NCI-H2029 treated with DMSO at 0.1 percent for 48 hours (cell line): ENCODE data around the gene IDH3A.

Experiments used
- DNase-seq: peaks from one replicate; lab custom pipeline; 2025; lab: John Stamatoyannopoulos, UW

IDH3A gene

DNA sequence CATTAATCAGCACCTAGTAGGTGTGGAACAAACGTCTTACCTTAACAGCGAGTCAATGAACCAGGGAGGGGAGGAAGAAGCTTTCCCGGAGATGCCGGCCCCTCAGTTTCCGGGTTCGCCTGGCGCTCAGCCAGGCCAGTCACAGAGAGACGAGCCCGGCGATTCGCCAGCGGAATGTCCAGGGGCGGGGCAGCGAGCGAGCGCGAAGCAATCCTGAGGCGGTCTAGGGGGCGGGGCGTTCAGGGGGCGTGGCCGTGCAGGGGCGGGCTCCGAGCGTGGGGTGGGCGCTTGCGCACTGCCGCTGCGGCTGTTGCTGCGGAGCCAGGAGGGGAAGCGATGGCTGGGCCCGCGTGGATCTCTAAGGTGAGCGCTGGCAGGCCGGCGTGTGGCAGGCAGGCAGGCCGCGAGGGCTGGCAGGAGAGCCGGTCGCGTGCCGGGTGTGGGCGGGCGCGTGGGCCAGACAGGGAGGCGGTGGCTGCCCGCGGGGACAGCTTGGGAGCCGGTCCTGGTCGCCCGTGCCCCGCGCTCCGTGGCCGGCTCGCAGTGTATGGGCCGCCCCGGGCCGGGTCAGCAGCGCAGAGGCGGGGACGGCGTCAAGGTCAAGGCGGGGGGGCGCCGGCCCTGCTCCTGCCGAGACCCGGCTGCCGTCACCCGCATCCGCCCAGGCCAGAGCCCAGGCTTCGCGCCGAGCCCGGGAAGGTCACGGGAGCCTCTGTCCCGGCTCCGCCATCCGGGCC, at the start of gene IDH3A:
TSS of gene IDH3A (plus strand) at position 295 of the 737 bp plus-strand sequence. CDS start at position 337, 42 bp downstream.
- DNase-seq = peak; percentile 54

- no peak for DNase-seq
These were observed 48.3 kb upstream of the IDH3A start for GRCh38 chr15:78100886-78101285.

DNA sequence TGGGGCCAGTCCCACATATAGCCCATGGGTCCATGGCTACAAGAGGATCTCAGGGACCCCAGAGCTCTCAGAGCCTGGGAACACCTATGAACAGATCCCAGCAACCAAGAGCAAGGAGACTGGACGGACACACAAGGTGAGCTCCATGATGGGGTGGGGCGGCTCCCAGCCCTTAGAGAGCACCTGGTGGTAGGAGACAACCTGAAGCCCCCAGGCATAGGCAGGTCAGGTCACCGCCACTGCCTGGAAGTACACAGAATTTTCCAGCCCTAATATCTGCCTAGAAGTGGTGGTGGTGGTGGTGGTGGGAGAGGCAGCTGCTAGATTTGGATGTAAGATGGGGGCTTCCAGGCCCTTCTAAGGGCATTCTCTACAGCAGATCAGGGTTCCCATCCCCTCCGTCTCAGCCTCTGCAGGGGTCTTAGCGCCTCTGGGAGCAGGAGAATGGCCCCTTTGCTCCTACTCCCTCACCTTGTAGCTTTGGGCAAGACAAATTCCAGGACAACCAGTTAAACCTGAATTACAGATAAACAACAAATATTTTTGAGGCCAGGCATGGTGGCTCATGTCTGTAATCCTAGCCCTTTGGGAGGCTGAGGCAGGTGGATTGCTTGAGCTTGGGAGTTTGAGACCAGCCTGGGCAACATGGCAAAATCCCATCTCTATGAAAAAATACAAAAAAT, 47.6 kb upstream of the IDH3A start:
- DNase-seq = no peak

DNA sequence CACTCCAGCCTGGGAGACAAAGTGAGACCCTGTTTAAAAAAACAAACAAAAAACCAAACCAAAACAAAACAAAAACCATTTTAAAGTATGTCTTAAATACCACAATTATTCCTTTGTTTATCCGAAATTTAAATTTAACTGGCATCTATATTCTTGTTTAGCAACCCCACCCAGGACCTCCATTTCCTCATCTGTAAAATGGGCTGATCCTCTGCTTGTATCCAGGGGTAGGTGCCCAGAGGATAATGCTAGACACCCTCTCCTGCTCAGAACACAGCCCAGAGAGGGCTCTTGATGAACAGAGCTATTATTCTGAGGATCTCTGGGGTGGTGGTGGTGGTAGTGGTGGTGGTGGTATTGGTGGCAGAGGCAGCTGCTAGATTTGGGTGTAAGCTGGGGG, 47.0 kb upstream of the IDH3A start:
- no peak for DNase-seq

GRCh38 chr15:78102741-78103140, 46.4 kb upstream of the IDH3A start:
- DNase-seq = no peak

DNA sequence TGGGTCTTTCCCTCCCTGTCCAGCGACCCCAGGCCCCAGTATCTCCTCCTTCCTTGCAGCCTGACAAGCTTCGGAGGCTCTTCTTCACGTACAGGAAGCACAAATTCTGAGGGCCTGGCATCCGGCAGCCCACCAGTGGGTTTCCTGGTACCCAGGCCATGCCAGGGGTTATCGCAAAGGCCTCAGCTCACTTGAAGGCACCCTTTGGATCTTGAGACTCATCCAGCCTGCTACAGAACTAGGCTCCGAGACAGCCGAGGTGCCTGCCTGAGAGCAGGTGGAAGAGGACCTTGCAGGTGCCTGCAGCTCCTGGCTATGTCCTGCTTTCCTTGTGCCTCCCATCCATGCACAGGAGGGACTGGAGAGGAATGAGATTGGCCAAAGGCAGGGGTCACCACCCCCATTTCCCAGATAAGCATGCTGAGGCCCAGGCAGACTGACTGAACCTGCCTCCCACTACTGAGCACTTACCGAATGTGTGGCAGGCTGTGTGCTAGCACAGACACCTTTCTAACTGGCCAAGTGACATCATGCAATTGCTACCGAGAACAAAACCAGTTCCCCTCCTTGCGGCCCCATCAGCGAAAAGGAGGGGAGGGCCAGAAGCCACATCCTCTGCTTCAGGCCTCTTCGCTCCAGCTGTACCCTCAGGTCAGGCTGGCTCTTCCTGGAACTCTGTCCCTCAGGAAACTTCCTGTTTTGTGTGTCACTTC, 45.6 kb upstream of the IDH3A start:
- DNase-seq = no peak

DNA sequence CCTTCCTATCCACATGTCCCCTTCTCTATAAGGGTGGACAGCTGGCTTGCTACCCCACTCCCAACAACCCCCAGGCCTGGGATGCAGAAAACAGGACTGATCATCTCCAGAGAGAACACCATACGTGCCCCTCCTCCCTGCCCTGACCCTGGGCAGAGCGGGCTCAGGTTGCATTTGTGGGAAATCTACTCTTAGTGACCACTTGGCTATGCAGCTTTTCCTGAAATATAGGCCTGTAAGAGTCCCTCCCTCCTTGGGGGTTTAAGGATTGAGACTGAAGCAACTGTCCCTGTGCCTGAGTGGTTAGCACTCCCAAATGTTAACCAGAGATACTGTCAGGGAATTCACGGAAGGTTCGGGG, 45.1 kb upstream of the IDH3A start:
- no peak for DNase-seq

- no peak for DNase-seq
These were observed 44.3 kb upstream of the IDH3A start for GRCh38 chr15:78104566-78105475.

DNA sequence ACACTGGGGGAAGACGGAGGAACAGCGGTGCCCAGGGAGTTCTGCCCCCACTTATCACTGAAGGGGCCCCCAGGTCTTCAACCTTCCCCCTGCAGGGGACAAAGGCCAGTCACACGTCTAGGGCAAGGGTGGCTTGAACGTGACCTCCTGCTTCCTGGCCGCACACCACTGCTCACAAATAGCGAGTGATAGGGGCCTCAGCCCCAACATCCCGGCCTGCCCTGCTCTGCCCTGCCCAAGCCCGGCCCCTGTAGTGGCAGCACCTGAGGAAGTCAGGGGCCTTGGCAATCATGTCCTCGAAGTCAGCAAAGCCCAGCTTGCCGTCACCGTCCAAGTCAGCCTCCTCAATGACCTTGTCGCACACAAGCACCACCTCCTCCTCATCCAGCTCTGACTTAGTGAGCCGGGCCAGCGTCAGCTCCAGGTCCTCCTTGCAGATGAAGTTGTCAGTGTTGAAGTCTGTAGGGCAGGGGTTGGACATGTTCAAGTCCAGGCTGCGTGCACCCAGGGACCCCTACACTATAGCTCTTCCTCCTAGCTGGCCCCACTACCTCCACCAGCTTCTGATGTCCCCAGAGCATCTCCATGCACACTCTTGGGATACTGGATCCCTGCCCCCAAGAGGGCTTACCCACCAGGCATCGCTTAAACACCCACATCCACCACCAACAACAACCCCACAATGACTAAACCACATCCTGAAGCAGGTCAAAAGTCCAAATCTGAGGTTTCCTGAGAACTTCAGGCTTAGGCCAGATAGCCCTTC, 43.5 kb upstream of the IDH3A start:
- no peak for DNase-seq

GRCh38 chr15:78107471-78107870, 41.7 kb upstream of the IDH3A start:
- no peak for DNase-seq

DNA sequence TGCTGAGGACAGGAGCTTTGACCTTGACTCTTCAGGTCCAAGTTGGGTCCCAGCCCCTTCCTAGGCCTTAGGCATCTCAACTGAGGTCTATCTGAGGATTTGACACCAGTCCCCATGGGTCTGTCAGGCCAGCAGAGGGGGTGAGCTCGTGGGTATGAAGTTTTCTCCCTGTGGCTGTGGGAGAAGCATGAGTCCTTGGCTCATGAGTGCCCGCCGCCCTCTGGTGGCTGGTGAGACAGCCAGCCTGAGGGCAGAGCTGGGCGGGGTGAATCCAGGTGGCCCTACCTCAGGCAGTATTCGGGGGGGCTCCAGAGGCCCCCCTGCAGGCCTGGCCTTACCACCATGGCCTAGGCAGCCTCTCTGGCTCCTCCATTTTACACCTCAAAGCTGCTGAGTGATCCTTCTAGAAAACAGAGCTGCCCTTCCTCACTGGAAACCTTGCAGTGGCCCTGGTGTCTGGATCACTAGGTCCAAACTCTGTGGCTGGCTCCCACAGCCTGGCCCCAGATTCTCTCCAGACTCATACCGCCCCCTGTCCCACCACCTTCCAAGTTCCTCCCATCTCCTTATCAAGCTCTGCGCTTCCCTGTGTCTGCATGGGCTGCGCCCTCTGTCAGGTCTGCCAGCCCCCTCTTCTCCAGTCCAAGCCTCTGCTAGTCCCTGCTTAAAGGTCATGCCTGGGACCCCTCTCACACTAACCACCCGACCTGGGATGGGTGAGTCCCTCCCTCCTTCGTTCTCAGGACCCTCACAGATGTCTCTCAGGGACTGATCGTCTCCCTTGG, 40.7 kb upstream of the IDH3A start:
- DNase-seq = no peak

DNA sequence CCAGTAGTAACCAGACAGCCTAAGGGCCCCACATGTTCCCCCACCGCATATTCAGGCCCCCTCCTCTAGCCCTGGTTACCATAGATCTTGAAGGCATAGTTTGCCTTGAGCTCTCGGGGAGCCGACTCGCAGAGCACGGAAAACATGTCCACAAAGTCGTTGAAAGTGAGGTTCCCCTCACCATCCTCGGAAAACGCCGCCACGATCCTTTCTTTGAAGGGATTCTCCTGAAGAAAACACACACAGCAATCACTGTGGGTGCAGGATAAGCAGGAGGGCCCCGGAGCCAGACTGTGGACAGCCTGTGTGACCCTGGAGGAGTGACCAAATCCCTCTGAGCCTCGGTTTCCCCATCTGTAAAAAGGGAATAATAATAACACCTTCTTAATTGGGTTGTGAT, 40.0 kb upstream of the IDH3A start:
- no peak for DNase-seq

DNA sequence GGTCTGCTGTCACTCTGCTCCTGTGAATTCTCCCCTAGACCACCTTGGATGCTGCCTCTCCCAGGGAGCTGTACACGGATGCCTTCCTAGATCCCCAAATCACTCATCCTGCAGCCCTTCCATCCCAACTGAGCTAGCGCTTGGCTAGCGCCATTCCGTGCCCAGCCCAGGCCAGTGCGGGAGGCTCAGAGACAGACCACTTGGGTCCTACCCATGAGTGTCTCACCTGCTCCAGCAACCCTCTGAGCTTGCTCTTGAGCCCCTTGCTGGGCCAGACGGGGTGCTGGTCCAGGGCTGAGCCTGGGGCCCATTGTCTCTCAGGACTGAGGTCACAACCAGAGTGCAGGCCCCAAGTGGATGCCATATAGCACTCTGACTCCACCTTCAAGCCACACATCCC, 39.1 kb upstream of the IDH3A start:
- DNase-seq = no peak

DNA sequence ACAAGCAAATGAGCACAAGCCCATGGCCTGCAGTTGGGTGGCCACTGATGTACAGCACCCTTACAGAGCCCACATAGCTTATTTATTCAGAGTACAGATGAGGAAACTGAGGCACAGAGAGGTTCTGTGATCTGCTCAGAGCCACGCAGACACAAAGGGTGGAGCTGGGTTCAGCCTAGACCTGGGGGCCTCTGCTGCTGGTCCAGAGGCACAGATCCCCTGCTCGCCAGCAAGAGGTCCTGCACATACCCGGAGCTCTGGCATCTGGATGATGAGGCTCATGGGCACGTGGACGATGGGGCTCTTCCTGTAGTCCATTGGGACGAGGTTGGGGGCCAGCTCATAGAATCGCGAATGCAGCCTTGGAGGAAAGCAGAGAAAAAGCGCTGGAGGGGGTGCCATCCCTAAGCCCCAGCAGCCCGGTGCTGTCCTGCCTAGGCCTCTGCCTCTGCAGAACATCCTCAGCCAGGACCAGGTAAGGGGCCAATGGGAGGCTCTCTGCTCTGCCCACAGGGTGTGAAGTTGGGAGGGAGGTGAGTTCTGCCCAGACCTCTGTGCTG, 38.2 kb upstream of the IDH3A start:
- DNase-seq = no peak

DNA sequence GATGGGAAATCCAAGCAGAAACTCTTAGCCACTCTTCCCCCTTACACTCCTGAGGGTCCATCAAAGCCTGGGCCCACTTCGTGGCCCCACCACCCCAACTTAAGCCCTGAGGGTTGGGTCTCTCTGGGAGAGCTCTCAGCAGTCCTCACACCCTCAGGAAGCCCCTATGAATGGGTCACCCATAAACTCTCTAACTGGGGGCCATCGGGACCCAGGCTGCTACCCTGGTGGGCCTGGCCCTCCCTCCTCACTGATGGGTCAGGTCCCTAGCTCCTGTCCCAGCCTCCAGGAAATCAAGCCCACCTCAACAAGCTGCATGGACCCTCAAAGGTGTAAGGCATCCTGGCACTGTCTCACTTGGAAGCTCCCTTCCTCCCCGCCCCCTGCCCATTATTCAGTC, 37.4 kb upstream of the IDH3A start:
- DNase-seq = no peak

DNA sequence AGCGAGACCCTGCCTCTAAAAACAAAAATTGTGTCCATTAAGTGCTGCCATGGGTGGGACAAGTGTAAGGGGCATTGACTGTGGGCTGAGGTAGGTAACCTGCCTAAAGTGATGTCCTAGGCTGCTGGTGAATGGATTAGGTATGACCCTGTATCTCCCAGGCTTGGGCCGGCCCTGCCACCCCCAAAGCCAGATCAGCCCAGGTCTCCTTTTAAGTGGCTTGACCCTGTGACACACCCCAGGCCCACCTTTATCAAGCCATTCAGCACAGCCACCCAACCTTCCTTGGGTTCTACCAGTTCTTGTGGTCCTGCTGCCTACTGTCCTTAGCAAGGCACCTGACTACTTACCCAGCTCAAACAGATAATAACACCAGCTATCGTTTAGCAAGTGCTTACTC, 36.6 kb upstream of the IDH3A start:
- DNase-seq = no peak

DNA sequence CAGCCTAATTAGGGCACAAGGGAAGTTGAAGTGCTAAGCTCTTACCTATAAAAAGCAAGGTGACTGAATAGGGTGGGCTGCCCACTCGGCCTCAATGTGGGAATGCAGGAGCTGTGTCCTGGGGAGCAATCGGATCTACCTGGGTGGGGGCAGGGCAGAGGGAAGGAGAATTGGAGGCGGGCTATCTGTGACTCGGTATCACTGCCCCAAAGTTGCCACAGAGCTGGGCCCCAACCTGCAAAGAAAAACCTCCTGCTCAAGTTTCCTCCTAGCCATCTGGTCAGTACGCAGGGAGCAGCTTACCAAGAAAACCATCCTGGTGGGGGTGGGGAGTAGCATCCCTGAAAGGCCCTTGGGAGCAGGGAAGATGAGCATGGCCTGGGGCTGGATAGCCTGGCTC, 28.6 kb upstream of the IDH3A start:
- DNase-seq = no peak

GRCh38 chr15:78125267-78125666, 23.9 kb upstream of the IDH3A start:
- no peak for DNase-seq

DNA sequence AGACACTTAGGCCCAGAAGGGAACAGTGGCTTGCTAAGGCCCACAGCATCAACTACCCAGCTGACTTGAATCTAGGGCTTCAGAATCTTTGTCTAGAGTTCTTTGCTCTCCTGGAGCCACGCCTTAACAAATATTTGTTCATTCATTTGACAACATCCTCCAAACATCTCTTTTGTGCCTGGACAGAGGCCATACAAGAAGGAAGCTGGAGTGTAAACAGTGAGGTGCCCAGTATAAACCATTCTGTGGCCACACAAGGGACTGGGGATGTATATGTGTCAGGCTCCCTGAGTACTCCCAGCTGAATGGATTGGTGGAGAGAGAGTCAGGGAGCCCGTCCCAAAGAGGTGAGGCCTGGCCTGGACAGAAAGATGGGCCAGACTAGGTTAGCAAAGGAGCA, 21.3 kb upstream of the IDH3A start:
- peak; percentile 43 for DNase-seq

- peak; percentile 52 for DNase-seq
These were observed 19.9 kb upstream of the IDH3A start for GRCh38 chr15:78129077-78129750.
